PC-3 (cell line): ENCODE measurements around the gene RANBP1. TPM values are rescaled to one million over a fixed set of nuclear protein-coding genes. Genes with fewer than 3 reads are reported as not detected.

Experiments
- ATAC-seq: fragments of 200-7000 bp; cut with Tn5 transposase; 2 replicates; pipeline ENCODE4 v1.9.1; 2020; ENCODE audit warnings: mild to moderate bottlenecking, moderate library complexity
- BruUV-seq: library from RNA; stranded (reverse); fragments of 400-500 nt; replicated peaks from 2 replicates; lab custom pipeline; 2021; lab: Mats Ljungman, UMichigan
- CTCF ChIA-PET: fragments of 300-600 bp; sonication (Branson Sonifier 250); formaldehyde crosslinking; loops from one replicate; lab custom pipeline; 2022; ENCODE audit warnings: antibody characterized with exemption; lab: Charles Lee
- POLR2A ChIA-PET: fragments of 300-600 bp; sonication (Branson Sonifier 250); formaldehyde crosslinking; loops from one replicate; lab custom pipeline; 2022; ENCODE audit warnings: antibody characterized with exemption; ENCODE audit not compliant: unreplicated experiment; lab: Charles Lee
- DNase-seq: peaks from one replicate; pipeline ENCODE4 v3.0.0-alpha.2; 2015
- H2AFZ ChIP-seq: fragments of 300-600 bp; sonication (generic); 2 replicates; pipeline ENCODE4 v1.6.0; 2016; ENCODE audit warnings: antibody characterized with exemption, low read length
- H3F3A ChIP-seq: fragments of 300-600 bp; sonication (generic); one replicate; pipeline ENCODE4 v1.6.0; 2017; ENCODE audit warnings: antibody characterized with exemption, low read length, control low read depth, mild to moderate bottlenecking; ENCODE audit not compliant: unreplicated experiment
- H3K27ac ChIP-seq: fragments of 300-600 bp; sonication (generic); 2 replicates; pipeline ENCODE4 v1.5.1; 2016; ENCODE audit warnings: mild to moderate bottlenecking, low read length
- H3K27me3 ChIP-seq: fragments of 300-600 bp; sonication (generic); 2 replicates; pipeline ENCODE4 v1.6.1; 2016; ENCODE audit warnings: low read length, mixed read lengths
- H3K36me3 ChIP-seq: fragments of 300-600 bp; sonication (generic); 2 replicates; pipeline ENCODE4 v1.6.1; 2016; ENCODE audit warnings: low read depth, mixed run types, low read length, mixed read lengths
- H3K4me1 ChIP-seq: fragments of 300-600 bp; sonication (generic); 2 replicates; pipeline ENCODE4 v1.5.1; 2016; ENCODE audit warnings: low read length; ENCODE audit not compliant: insufficient read depth
- H3K4me2 ChIP-seq: fragments of 300-600 bp; sonication (generic); 2 replicates; pipeline ENCODE4 v1.6.0; 2016; ENCODE audit warnings: low read length
- H3K4me3 ChIP-seq: fragments of 300-600 bp; sonication (generic); 2 replicates; pipeline ENCODE4 v1.5.1; 2016; ENCODE audit warnings: mild to moderate bottlenecking, low read length, mixed read lengths
- H3K79me2 ChIP-seq: fragments of 300-600 bp; sonication (generic); 2 replicates; pipeline ENCODE4 v1.6.1; 2017; ENCODE audit warnings: low read length, mixed read lengths
- H3K9ac ChIP-seq: fragments of 300-600 bp; sonication (generic); 2 replicates; pipeline ENCODE4 v1.6.0; 2016; ENCODE audit warnings: mild to moderate bottlenecking, low read length
- H3K9me2 ChIP-seq: fragments of 300-600 bp; sonication (generic); replicated peaks from 2 replicates; pipeline ENCODE4 v1.6.1; 2016; ENCODE audit warnings: mixed run types, low read length, mixed read lengths
- H3K9me3 ChIP-seq: fragments of 300-600 bp; sonication (generic); 2 replicates; pipeline ENCODE4 v1.6.1; 2016; ENCODE audit warnings: low read length, mixed read lengths
- H4K20me1 ChIP-seq: fragments of 300-600 bp; sonication (generic); 2 replicates; pipeline ENCODE4 v1.6.1; 2016; ENCODE audit warnings: low read length, mixed read lengths
- EZH2 ChIP-seq: fragments of 300-600 bp; sonication (generic); IDR thresholded peaks from one replicate; pipeline ENCODE4 v1.6.1; 2017; ENCODE audit warnings: antibody characterized with exemption, mild to moderate bottlenecking, low read length; ENCODE audit not compliant: unreplicated experiment
- EZH2phosphoT487 ChIP-seq: fragments of 300-600 bp; sonication (generic); IDR thresholded peaks from 2 replicates; pipeline ENCODE4 v1.6.1; 2018; ENCODE audit warnings: mild to moderate bottlenecking, antibody characterized with exemption, low read length, borderline replicate concordance
- intact Hi-C: fragments of 100-400 bp; cut with micrococcal nuclease; formaldehyde crosslinking; loops from 2 replicates; pipeline ENCODE4 v1.9.0; 2023
- total RNA-seq: library from RNA; depleted of rRNA; stranded (reverse); fragments of >200 nt; gene quantifications from 2 replicates; pipeline ENCODE4 v1.2.3, GENCODE V29; 2014
- TF ChIP-seq, protein P1 (sequence below): fragments of 300-600 bp; sonication (generic); conservative IDR thresholded peaks from 2 replicates; pipeline ENCODE4 v1.5.1; 2017; ENCODE audit warnings: antibody characterized with exemption, low read depth, mild to moderate bottlenecking, low read length

The RANBP1 gene
- total RNA-seq, 1 experiment from 2014 or later: 356 TPM

DNA sequence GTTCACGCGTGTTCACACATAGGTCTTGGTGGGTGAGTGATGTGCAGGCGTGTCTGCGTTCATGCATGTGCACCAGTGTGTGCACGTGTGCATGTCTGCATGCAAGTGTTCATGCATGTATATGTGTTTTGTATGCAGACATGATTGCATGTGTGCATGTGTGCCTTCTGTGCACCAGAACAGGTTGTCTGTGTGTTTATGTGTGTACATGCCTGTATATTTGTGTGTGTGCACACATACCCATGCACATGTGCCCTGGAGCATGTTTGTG, 20.6 kb downstream of the RANBP1 start:
- Histone ChIP-seq H3K9ac (no peak overlapping the region), H3K36me3 (no peaks in the 10 kb centered on the region), H3K27ac (no peak overlapping the region), H3K4me2 (no peak overlapping the region), H3F3A (no peaks in the 10 kb centered on the region), H3K4me3 (no peak overlapping the region), H3K9me3 (no peaks in the 10 kb centered on the region), H3K9me2 (no peaks in the 10 kb centered on the region), H3K27me3 (no peaks in the 10 kb centered on the region), H2AFZ (no peak overlapping the region), H3K4me1 (peaks cover 7% of the 10 kb centered on the region; the same call in 1 of the 2 replicates), H4K20me1 (no peaks in the 10 kb centered on the region), H3K79me2 (peaks cover 57% of the 10 kb centered on the region)
- TF ChIP-seq, protein P1, sequence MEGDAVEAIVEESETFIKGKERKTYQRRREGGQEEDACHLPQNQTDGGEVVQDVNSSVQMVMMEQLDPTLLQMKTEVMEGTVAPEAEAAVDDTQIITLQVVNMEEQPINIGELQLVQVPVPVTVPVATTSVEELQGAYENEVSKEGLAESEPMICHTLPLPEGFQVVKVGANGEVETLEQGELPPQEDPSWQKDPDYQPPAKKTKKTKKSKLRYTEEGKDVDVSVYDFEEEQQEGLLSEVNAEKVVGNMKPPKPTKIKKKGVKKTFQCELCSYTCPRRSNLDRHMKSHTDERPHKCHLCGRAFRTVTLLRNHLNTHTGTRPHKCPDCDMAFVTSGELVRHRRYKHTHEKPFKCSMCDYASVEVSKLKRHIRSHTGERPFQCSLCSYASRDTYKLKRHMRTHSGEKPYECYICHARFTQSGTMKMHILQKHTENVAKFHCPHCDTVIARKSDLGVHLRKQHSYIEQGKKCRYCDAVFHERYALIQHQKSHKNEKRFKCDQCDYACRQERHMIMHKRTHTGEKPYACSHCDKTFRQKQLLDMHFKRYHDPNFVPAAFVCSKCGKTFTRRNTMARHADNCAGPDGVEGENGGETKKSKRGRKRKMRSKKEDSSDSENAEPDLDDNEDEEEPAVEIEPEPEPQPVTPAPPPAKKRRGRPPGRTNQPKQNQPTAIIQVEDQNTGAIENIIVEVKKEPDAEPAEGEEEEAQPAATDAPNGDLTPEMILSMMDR: no peak
- intact Hi-C loops: no loop called here
- DNase-seq (no peak), ATAC-seq (no peak)
- BruUV-seq: no TSS peak
- ChIA-PET CTCF (no interaction called here), POLR2A (no interaction called here)

DNA sequence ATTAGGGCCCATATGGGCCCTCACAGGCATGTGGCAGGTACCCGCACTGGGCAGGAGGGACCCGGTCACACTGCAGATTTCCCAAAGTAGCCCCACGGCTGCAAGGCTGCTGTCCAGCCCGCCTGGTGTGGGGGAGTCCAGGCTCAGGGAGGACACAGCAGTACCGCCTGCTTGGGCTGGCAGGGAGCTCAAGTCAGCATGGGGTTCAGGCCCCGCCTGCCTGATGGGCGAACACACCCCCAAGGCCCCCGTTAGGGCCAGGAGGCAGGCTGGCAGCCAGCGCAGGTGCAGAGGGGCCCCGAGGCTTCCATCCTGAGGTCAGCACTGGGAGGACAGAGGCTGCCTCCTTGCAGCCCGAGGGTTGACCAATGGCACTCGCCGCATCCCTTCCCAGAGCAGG, 21.2 kb downstream of the RANBP1 start:
- Histone ChIP-seq H3K9ac (no peak overlapping the region), H4K20me1 (no peaks in the 10 kb centered on the region), H3K27me3 (no peaks in the 10 kb centered on the region), H3K9me3 (no peaks in the 10 kb centered on the region), H3K27ac (no peak overlapping the region), H2AFZ (no peak overlapping the region), H3K4me2 (no peak overlapping the region), H3F3A (no peaks in the 10 kb centered on the region), H3K9me2 (no peaks in the 10 kb centered on the region), H3K4me3 (no peak overlapping the region), H3K4me1 (peaks cover 7% of the 10 kb centered on the region; the same call in 1 of the 2 replicates), H3K79me2 (peaks cover 56% of the 10 kb centered on the region), H3K36me3 (no peaks in the 10 kb centered on the region)
- CTCF ChIA-PET: no interaction called here
- ATAC-seq: no peak
- POLR2A ChIA-PET: no interaction called here
- no peak for DNase-seq
- TF ChIP-seq EZH2: no peak
- TF ChIP-seq, protein P1: no peak
- no peak for TF ChIP-seq EZH2phosphoT487
- no TSS peak for BruUV-seq
- intact Hi-C loops: no loop called here

DNA sequence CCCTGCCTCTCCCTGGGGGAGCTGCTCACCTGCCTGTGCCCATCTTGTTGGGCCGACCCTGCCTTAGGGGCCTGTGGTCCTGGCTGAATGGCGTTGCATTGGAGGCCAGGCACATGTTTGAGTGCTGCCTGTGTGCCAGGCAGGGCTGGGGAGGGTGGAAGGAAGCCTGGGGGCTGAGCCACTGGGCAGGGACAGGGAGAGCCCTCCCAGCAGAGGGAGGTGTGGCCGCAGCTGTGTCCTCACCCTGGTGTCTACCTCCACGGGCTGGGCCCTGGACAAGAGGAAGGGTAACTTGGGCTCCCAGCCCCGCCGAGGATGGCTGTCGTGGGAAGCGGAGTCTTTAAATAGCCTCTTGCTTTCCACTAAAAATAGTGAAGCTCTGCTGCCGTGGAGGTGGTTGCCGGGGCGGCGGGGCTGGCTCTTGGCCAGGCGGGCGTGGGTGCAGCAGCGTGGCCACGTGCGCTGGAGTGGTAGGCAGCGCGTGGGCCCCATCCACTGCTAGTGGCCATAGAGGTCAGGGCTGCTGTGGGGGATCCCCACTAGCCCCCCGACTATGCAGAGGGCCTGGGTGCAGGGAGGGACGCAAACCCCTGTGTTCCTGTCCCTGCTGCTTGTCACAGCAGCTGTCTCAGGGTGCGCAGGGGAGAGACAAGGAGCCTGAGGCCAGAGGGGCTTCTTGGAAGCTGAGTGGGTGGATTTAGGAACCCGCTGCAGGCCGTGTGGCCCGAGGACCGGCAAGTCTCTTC, 21.9 kb downstream of the RANBP1 start:
- H3K4me1 ChIP-seq: peaks cover 2% of the 10 kb centered on the region; the same call in 1 of the 2 replicates
- no peak overlapping the region for H3K9ac ChIP-seq
- H3K4me2 ChIP-seq: no peak overlapping the region
- no peak for TF ChIP-seq EZH2phosphoT487
- TF ChIP-seq, protein P1: no peak
- no peak for TF ChIP-seq EZH2
- H3K36me3 ChIP-seq: no peaks in the 10 kb centered on the region
- no peaks in the 10 kb centered on the region for H3K9me2 ChIP-seq
- ATAC-seq (no peak), DNase-seq (no peak)
- no peaks in the 10 kb centered on the region for H3K27me3 ChIP-seq
- no peaks in the 10 kb centered on the region for H3K9me3 ChIP-seq
- H3K27ac ChIP-seq: no peak overlapping the region
- H2AFZ ChIP-seq: no peak overlapping the region
- H4K20me1 ChIP-seq: no peaks in the 10 kb centered on the region
- intact Hi-C loops: no loop called here
- H3F3A ChIP-seq: no peaks in the 10 kb centered on the region
- no peak overlapping the region for H3K4me3 ChIP-seq
- ChIA-PET CTCF (no interaction called here), POLR2A (no interaction called here)
- H3K79me2 ChIP-seq: peaks cover 48% of the 10 kb centered on the region
- no TSS peak for BruUV-seq
